Measurements from ENCODE around the gene HGS. TPM values are rescaled to one million over a fixed set of nuclear protein-coding genes. Genes with fewer than 3 reads are reported as not detected.

HGS gene
- total and polyA plus RNA-seq, 12 donors, result 33.1 to 102 (median 39.3) TPM

- Histone ChIP-seq H3K27ac (no peak overlapping the region), H3K27me3 (no peaks in the 10 kb centered on the region), H3K4me3 (peak overlapping the region in 7 of 10 donors; percentile 68 to 87 (median 80)), H3K9me3 (no peaks in the 10 kb centered on the region), H3K36me3 (peaks cover 0 to 28% (median 6%) of the 10 kb centered on the region in 9 donors), H3K4me1 (peaks cover 7 to 36% (median 31%) of the 10 kb centered on the region in 9 donors)
- DNase-seq, result peak in 1 of 2 donors; percentile 22
- 9 to 13% methylated on average over 29 of the region's 29 CpGs for WGBS, 2 donors
- ATAC-seq, result peak in 4 of 8 donors; percentile 2 to 10 (median 9)
- intact Hi-C loops (cut with DNase I), result no loop called here
- TF ChIP-seq CTCF (IDR thresholded peaks at IDR 0.05), result no peak
These were observed 26.9 kb downstream of the HGS start for GRCh38 chr17:81710514-81711308.

GRCh38 chr17:81711814-81712467 lies 28.1 kb downstream of the HGS start, which contains the start of gene SLC25A10:
Gene SLC25A10 (plus strand): TSS chr17:81712284. CDS start chr17:81712427, 143 bp downstream.
- DNase-seq (peak; percentile 58 to 76), ATAC-seq (peak; percentile 56 to 92 (median 75))
- intact Hi-C loops (cut with DNase I), result no loop called here
- no peaks in the 10 kb centered on the region for H3K9me3 ChIP-seq
- H3K4me1 ChIP-seq, result peaks cover 7 to 36% (median 31%) of the 10 kb centered on the region in 9 donors
- H3K27ac ChIP-seq, result peak within 1 kb of the TSS in 7 of 10 donors; percentile 28 to 80 (median 64)
- 0 to 1% methylated on average over 62 to 89 of the region's 89 CpGs for WGBS, 2 donors
- peak in 1 of 9 donors; percentile 8 for TF ChIP-seq CTCF (IDR thresholded peaks at IDR 0.05)
- H3K36me3 ChIP-seq, result peaks cover 0 to 15% (median 0%) of the 10 kb centered on the region in 9 donors
- peak within 1 kb of the TSS; percentile 24 to 87 (median 80) for H3K4me3 ChIP-seq
- no peaks in the 10 kb centered on the region for H3K27me3 ChIP-seq

DNA sequence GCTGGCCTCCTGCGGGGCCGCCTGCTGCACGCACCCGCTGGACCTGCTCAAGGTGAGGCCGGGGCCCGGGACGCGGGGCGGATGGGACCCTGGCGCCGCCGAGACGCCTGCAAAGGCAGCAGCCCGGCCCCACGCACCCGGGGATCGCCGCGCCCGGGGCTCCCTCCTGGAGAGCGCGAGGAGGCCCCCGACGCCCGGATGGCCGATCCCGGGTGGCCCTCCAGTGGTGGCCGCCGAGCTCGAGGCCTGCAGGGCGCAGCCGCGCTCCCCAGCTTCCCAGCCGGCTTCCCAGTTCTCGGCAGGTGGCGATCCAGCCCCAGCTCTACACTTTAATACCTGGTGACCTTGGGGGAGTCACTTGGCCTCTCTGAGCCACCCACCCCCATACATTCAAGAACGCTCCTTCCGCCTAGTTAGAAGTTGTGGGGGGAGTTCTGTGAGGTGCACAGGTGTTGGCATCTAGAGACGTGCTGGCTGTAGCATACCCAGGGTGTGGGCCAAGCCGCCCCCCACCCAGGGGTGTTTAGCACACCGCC lies 28.7 kb downstream of the HGS start:
- H3K9me3 ChIP-seq, result no peaks in the 10 kb centered on the region
- DNase-seq, result peak in 1 of 2 donors; percentile 44
- H3K36me3 ChIP-seq, result peaks cover 0 to 9% (median 0%) of the 10 kb centered on the region in 9 donors
- ATAC-seq, result peak in 7 of 8 donors; percentile 3 to 29 (median 18)
- H3K27me3 ChIP-seq, result no peaks in the 10 kb centered on the region
- peak overlapping the region in 5 of 10 donors; percentile 19 to 63 (median 40) for H3K27ac ChIP-seq
- peaks cover 7 to 36% (median 31%) of the 10 kb centered on the region in 9 donors for H3K4me1 ChIP-seq
- peak overlapping the region in 9 of 10 donors; percentile 68 to 87 (median 80) for H3K4me3 ChIP-seq
- TF ChIP-seq CTCF (IDR thresholded peaks at IDR 0.05), result peak in 3 of 9 donors; percentile 20 to 31 (median 22)
- intact Hi-C loops (cut with DNase I), result no loop called here
- 2% methylated on average over 37 to 41 of the region's 41 CpGs for WGBS, 2 donors

DNA sequence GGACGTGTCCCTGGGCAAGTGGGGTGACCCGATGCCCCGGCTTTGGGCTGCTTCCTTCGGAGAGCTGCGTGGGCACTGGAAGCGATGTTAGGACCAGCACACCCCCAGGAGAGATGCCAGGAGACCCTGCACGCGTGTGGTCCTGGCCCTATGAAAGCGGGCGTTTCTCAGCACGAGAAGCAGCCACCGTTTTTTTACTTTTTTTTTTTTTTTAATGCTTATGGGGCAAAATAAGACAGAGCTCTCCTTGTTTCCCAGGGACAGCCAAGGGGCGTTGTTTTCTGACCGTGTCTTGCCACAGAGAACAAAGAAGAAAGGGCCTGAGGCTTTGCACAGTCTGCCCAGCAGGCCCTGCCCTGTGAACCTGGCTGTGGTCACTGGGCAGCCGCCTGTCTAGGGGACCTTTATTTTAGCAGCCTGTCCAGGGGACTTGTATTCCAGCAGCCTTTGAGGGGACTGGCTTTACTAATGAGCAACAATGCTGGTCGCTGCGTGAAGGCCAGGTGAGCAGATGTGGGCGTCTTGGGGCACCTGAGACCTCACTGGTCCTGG lies 29.3 kb downstream of the HGS start:
- no peak for TF ChIP-seq CTCF (IDR thresholded peaks at IDR 0.05)
- peak overlapping the region in 2 of 10 donors; percentile 19 to 40 for H3K27ac ChIP-seq
- no peak for DNase-seq
- H3K27me3 ChIP-seq, result no peaks in the 10 kb centered on the region
- no peak for ATAC-seq
- 44 to 45% methylated on average over 18 of the region's 18 CpGs for WGBS, 2 donors
- no peaks in the 10 kb centered on the region for H3K9me3 ChIP-seq
- H3K4me3 ChIP-seq, result peak overlapping the region in 9 of 10 donors; percentile 68 to 87 (median 80)
- H3K36me3 ChIP-seq, result peaks cover 0 to 9% (median 0%) of the 10 kb centered on the region in 9 donors
- peaks cover 7 to 36% (median 31%) of the 10 kb centered on the region in 9 donors for H3K4me1 ChIP-seq
- intact Hi-C loops (cut with DNase I), result no loop called here
